ENCODE data around the gene CRIM1. TPM values are rescaled to one million over a fixed set of nuclear protein-coding genes. Genes with fewer than 3 reads are reported as not detected.

Gene CRIM1
- total RNA-seq, 4 donors from 2014 or later: 71.7 to 132 (median 118) TPM

DNA sequence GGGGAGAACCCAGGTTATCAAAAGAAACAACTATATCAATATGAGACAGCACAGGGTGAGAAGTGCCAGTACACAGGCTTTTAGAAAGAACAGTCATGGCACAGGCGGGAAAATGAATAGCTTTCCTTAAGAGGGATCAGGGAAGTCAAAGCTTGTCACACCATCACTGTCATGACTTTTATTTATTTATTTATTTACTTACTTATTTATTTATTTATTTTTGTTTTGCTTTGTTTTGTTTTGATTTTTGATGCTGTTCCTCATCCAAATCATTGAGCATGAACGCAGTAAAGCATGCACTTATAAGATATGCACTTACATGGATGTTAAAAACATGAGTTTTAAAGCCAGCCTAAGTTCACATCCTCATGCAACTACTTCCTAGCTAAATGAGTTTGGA, 19.3 kb upstream of the CRIM1 start:
- intact Hi-C loops (cut with DNase I; ENCODE audit: low total_unique reads): no loop called here
- DNase-seq (ENCODE audit: low spot score in 2 of 2): no peak
- WGBS, 2 donors: 94 to 99% methylated on average over 2 of the region's 2 CpGs
- H3K4me3 ChIP-seq (ENCODE audit: low read depth, poor library complexity, severe bottlenecking): no peak overlapping the region
- TF ChIP-seq, protein P1, sequence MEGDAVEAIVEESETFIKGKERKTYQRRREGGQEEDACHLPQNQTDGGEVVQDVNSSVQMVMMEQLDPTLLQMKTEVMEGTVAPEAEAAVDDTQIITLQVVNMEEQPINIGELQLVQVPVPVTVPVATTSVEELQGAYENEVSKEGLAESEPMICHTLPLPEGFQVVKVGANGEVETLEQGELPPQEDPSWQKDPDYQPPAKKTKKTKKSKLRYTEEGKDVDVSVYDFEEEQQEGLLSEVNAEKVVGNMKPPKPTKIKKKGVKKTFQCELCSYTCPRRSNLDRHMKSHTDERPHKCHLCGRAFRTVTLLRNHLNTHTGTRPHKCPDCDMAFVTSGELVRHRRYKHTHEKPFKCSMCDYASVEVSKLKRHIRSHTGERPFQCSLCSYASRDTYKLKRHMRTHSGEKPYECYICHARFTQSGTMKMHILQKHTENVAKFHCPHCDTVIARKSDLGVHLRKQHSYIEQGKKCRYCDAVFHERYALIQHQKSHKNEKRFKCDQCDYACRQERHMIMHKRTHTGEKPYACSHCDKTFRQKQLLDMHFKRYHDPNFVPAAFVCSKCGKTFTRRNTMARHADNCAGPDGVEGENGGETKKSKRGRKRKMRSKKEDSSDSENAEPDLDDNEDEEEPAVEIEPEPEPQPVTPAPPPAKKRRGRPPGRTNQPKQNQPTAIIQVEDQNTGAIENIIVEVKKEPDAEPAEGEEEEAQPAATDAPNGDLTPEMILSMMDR (IDR thresholded peaks at IDR 0.05): no peak
- TF ChIP-seq POLR2A (IDR thresholded peaks at IDR 0.05): no peak

DNA sequence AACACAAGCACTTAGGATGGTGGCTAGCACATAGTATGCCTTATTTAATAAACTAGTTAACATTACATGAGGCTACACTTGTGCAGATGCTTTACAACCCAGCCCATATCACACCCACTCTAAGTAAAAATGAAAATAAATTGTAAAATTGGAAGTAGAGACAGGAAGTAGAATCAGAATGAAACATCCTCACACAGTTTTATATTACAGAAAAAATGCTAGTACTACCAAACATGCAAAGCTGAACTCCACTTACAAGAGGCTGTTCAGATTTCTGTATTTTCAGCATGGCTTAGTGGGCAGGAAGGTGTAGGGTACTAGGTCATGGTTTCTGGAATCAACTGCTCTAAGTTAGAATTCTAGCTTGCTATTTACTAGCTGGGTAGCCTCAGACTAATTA, 18.2 kb upstream of the CRIM1 start:
- TF ChIP-seq, protein P1 (IDR thresholded peaks at IDR 0.05): no peak
- TF ChIP-seq POLR2A (IDR thresholded peaks at IDR 0.05): no peak
- intact Hi-C loops (cut with DNase I; ENCODE audit: low total_unique reads): no loop called here
- H3K4me3 ChIP-seq (ENCODE audit: low read depth, poor library complexity, severe bottlenecking): no peak overlapping the region
- no peak for DNase-seq (ENCODE audit: low spot score in 2 of 2)

DNA sequence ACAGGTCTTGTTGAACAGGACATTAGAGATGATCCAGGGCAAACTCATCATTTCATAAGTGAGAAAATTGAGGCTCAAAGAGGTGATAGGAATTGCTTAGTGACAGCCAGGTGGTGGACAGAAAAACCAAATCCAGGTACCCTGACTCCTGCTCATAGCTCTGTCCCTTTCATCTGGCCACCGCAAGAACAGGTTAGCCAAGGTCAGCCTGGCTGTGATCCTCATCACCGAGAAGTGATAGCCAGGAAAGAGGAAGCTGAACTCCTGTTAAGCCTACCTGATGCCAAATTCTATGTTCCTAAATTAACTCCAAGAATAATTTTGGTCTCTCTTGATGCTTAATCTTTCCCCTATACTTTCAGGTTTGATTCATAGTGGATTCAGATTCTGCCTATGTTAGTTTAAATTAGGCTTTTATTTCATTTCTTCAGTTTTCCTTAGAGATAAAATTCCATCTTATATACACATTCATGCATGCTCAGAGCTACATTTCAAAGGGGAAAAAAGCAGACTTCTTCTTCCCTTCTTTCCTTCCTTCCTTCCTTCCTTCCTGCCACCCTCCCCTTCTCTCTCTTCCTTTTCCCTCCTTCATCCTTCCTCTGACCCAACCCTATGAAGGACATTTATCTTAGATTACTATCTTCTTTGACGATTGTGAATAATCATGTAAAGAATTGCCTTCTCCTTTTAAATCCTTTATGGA, 17.3 kb upstream of the CRIM1 start:
- intact Hi-C loops (cut with DNase I; ENCODE audit: low total_unique reads): no loop called here
- TF ChIP-seq POLR2A (IDR thresholded peaks at IDR 0.05): no peak
- TF ChIP-seq, protein P1 (IDR thresholded peaks at IDR 0.05): no peak
- DNase-seq (ENCODE audit: low spot score in 2 of 2): no peak
- no peak overlapping the region for H3K4me3 ChIP-seq (ENCODE audit: low read depth, poor library complexity, severe bottlenecking)
- 52 to 61% methylated on average over 3 of the region's 3 CpGs for WGBS, 2 donors

DNA sequence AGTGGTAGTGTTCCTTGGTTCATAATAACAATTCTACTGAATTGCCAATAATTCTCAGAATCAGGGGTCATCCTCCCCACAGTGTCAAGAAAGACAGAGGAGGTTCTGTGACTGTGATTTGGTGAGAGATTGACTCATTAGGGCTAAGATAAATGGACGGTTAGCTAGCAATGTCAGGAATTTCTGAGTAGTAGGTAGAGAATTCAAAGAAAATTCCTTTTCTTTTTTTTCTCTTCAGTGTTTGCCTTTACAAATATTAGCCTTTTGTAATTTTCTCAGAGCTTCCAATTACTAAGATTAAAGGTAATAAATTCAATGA, 16.8 kb upstream of the CRIM1 start:
- no peak for TF ChIP-seq POLR2A (IDR thresholded peaks at IDR 0.05)
- TF ChIP-seq, protein P1 (IDR thresholded peaks at IDR 0.05): no peak
- 71 to 73% methylated on average over 1 of the region's 1 CpG for WGBS, 2 donors
- intact Hi-C loops (cut with DNase I; ENCODE audit: low total_unique reads): no loop called here
- no peak overlapping the region for H3K4me3 ChIP-seq (ENCODE audit: low read depth, poor library complexity, severe bottlenecking)
- DNase-seq (ENCODE audit: low spot score in 2 of 2): no peak

DNA sequence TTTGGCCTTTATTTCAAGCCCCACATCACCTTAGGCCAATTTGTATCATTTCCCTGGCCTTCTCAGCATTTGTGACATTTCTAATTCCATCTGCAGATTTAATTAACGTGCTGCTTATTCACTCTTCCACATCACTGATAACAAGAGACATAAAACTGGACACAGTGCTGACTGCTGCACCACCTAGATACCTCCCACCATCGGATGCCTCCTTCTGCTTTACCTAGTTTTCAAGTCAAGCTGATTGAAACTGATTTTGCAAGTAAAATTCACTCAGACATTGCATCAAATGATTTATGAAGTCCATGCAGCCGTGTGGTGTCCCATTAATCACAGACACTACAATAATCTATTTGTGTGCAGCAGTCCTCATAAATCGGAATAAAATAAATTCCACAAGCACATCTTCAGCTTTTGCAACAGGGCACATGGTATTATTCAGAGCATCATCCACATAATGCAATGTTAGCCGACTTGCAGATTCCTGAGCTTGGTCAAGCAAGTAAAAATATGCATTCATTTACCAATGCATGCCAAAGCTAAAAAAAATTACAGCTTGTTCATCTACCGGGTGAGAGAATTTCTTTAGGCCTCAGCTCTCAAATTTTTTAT, 15.9 kb upstream of the CRIM1 start:
- intact Hi-C loops (cut with DNase I; ENCODE audit: low total_unique reads): no loop called here
- H3K4me3 ChIP-seq (ENCODE audit: low read depth, poor library complexity, severe bottlenecking): no peak overlapping the region
- TF ChIP-seq POLR2A (IDR thresholded peaks at IDR 0.05): no peak
- TF ChIP-seq, protein P1 (IDR thresholded peaks at IDR 0.05): no peak
- no peak for DNase-seq (ENCODE audit: low spot score in 2 of 2)
- WGBS, 2 donors: 76 to 79% methylated on average over 6 of the region's 6 CpGs

DNA sequence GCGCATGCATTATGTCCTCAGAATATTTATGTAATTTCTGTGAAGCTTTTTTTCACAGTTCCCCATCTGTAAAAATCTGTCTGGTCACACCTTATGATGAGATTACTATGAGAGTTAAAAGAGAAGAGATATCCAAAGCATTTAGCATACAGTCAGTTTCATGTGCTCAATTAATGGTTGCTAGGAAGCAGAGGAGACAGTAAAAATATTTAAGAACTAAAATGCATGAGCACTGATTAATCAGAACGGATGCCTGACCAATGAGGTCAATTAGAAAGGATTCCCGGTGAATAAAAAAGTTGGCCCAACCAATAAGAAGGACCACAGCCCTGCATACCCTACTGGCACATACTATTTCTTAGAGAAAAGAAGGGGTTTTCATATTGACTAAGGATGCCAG, 12.0 kb upstream of the CRIM1 start:
- WGBS, 2 donors: 79 to 81% methylated on average over 3 of the region's 3 CpGs
- no peak overlapping the region for H3K4me3 ChIP-seq (ENCODE audit: low read depth, poor library complexity, severe bottlenecking)
- TF ChIP-seq, protein P1 (IDR thresholded peaks at IDR 0.05): no peak
- TF ChIP-seq POLR2A (IDR thresholded peaks at IDR 0.05): no peak
- no peak for DNase-seq (ENCODE audit: low spot score in 2 of 2)
- intact Hi-C loops (cut with DNase I; ENCODE audit: low total_unique reads): no loop called here

All from lower leg skin (tissue), 4 donors.